GM18909 (cell line): ENCODE measurements around the gene PTPRD.

Experiments used
- ATAC-seq: cut with Tn5 transposase; IDR thresholded peaks from one replicate; pipeline ENCODE4 v1.9.1; 2021; ENCODE audit warnings: mild to moderate bottlenecking; ENCODE audit not compliant: unreplicated experiment, poor library complexity

Gene PTPRD

GRCh38 chr9:8614926-8615440 is 1997.8 kb downstream of the PTPRD start:
- ATAC-seq, result no peak

GRCh38 chr9:8613346-8613825 is 1999.4 kb downstream of the PTPRD start:
- ATAC-seq, result no peak

GRCh38 chr9:8611153-8611552 is 2001.6 kb downstream of the PTPRD start:
- ATAC-seq, result no peak

- no peak for ATAC-seq
Measured at GRCh38 chr9:8610256-8610655, 2002.5 kb downstream of the PTPRD start.

- ATAC-seq, result no peak
Measured at GRCh38 chr9:8605096-8605495, 2007.7 kb downstream of the PTPRD start.

GRCh38 chr9:8604201-8604600 is 2008.6 kb downstream of the PTPRD start:
- no peak for ATAC-seq

- ATAC-seq, result no peak
Measured at GRCh38 chr9:8600914-8601680, 2011.7 kb downstream of the PTPRD start.

GRCh38 chr9:8599937-8600336 is 2012.9 kb downstream of the PTPRD start:
- ATAC-seq, result no peak

GRCh38 chr9:8589476-8589875 is 2023.3 kb downstream of the PTPRD start:
- no peak for ATAC-seq

GRCh38 chr9:8585036-8585435 is 2027.8 kb downstream of the PTPRD start:
- no peak for ATAC-seq

- no peak for ATAC-seq
Measured at GRCh38 chr9:8579661-8580060, 2033.1 kb downstream of the PTPRD start.

- ATAC-seq, result no peak
Measured at GRCh38 chr9:8576741-8577140, 2036.1 kb downstream of the PTPRD start.

- ATAC-seq, result no peak
Measured at GRCh38 chr9:8574846-8575245, 2038.0 kb downstream of the PTPRD start.

GRCh38 chr9:8572209-8572608 is 2040.6 kb downstream of the PTPRD start:
- ATAC-seq, result no peak

GRCh38 chr9:8571643-8572042 is 2041.2 kb downstream of the PTPRD start:
- ATAC-seq, result no peak

- no peak for ATAC-seq
Measured at GRCh38 chr9:8570776-8571175, 2042.0 kb downstream of the PTPRD start.

- no peak for ATAC-seq
Measured at GRCh38 chr9:8569823-8570222, 2043.0 kb downstream of the PTPRD start.

GRCh38 chr9:8567963-8568579 is 2044.7 kb downstream of the PTPRD start:
- no peak for ATAC-seq

GRCh38 chr9:8564960-8565359 is 2047.8 kb downstream of the PTPRD start:
- ATAC-seq, result no peak

GRCh38 chr9:8560560-8561525 is 2052.0 kb downstream of the PTPRD start:
- ATAC-seq, result no peak

- ATAC-seq, result no peak
Measured at GRCh38 chr9:8558176-8558575, 2054.6 kb downstream of the PTPRD start.
